Ecto neural progenitor cell (in vitro differentiated cells): Measurements from ENCODE around the gene DEUP1.
"Not testable (repeated sequence)": the region's sequence is repeated elsewhere in the genome, so short reads cannot be mapped to it uniquely, and the experiment has no call there.

Source experiments
- DNase-seq: peaks from one replicate; pipeline ENCODE4 v3.0.0-alpha.2; 2018; ENCODE audit warnings: low spot score

The DEUP1 gene

GRCh38 chr11:93359396-93359795, 28.9 kb downstream of the DEUP1 start:
- DNase-seq: no peak

GRCh38 chr11:93361435-93361834, 30.9 kb downstream of the DEUP1 start:
- DNase-seq: no peak

GRCh38 chr11:93368022-93368421, 37.5 kb downstream of the DEUP1 start:
- DNase-seq: no peak

GRCh38 chr11:93370260-93370659, 39.7 kb downstream of the DEUP1 start:
- no peak for DNase-seq

- DNase-seq: no peak
These were observed 59.2 kb downstream of the DEUP1 start for GRCh38 chr11:93389737-93390136.

GRCh38 chr11:93392867-93393266, 62.3 kb downstream of the DEUP1 start:
- no peak for DNase-seq

- DNase-seq: no peak
These were observed 62.8 kb downstream of the DEUP1 start for GRCh38 chr11:93393386-93393785.

GRCh38 chr11:93394488-93394887, 63.9 kb downstream of the DEUP1 start:
- DNase-seq: no peak

GRCh38 chr11:93396316-93396715, 65.8 kb downstream of the DEUP1 start:
- DNase-seq: no peak

- DNase-seq: no peak
These were observed 73.4 kb downstream of the DEUP1 start for GRCh38 chr11:93403930-93404329.

- DNase-seq: no peak
These were observed 77.3 kb downstream of the DEUP1 start for GRCh38 chr11:93407777-93408401.

GRCh38 chr11:93410441-93410840, 79.9 kb downstream of the DEUP1 start:
- no peak for DNase-seq

- DNase-seq: no peak
These were observed 81.2 kb downstream of the DEUP1 start for GRCh38 chr11:93411705-93412104.

GRCh38 chr11:93432247-93432646, 101.7 kb downstream of the DEUP1 start:
- DNase-seq: no peak

- DNase-seq: not testable (repeated sequence)
These were observed 112.7 kb downstream of the DEUP1 start for GRCh38 chr11:93443232-93443631.

GRCh38 chr11:93444617-93445073, 114.1 kb downstream of the DEUP1 start:
- peak; percentile 82 for DNase-seq

- DNase-seq: no peak
These were observed 127.7 kb downstream of the DEUP1 start for GRCh38 chr11:93458286-93458685.

GRCh38 chr11:93463666-93464065, 133.1 kb downstream of the DEUP1 start:
- DNase-seq: not testable (repeated sequence)

GRCh38 chr11:93464927-93465540, 134.5 kb downstream of the DEUP1 start:
- DNase-seq: no peak

- no peak for DNase-seq
These were observed 136.5 kb downstream of the DEUP1 start for GRCh38 chr11:93467054-93467453.

GRCh38 chr11:93468290-93468689, 137.7 kb downstream of the DEUP1 start:
- DNase-seq: no peak

GRCh38 chr11:93474123-93474522, 143.6 kb downstream of the DEUP1 start:
- DNase-seq: no peak

GRCh38 chr11:93476796-93477195, 146.3 kb downstream of the DEUP1 start:
- DNase-seq: no peak

- DNase-seq: no peak
These were observed 147.2 kb downstream of the DEUP1 start for GRCh38 chr11:93477684-93478234.
